ENCODE data around the gene AHRR. TPM values are rescaled to one million over a fixed set of nuclear protein-coding genes. Genes with fewer than 3 reads are reported as not detected.

Gene AHRR
- polyA plus RNA-seq, 3 donors, result 0.15 TPM; not detected in 1

DNA sequence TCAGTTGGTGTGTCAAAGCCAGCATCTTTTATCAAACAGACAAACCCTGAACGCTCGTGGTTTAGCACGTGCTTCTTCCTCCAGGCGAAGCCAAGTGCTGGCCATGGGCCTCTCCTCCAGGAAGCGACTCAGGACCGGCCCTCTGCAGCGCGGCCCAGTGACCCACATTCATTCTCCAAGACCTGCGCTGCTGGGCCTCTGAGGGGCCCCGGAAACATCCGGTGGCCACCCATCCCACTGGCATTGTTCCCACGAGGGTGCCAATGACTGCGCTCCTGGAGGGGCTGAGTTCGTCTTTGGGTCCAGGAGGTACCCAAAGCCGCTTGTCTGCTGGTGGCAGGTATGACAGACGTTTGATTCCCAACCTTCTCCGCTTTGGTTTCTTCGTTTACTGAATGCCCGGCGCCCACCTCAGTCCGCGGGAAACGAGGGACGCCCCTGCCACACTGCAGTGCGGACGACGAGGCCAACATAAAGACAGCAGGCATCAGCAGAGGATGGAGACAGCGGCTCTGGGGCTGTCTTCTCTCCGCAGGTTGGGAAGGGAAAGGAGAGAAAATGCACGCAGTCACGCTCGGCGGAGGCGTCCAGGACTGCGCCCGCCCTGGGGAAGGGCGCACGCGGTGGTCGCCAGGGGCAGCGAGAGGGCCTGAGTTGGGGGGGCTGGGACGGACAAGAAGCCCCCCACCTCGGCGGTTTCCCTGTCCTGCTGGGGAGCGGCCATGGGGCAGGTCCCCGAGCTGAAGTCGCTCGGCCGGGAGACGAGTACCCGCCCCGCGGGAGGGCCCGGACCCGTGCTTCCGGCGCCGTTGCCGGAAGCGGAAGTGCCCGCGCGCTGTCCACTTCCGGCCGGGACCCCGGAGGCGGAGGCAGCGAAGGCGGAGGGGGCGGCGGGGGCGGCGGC is 121.1 kb downstream of the AHRR start, which contains the start of gene EXOC3:
TSS of gene EXOC3 (plus strand) at position 842 of the 904 bp plus-strand sequence. CDS start 3,030 bp downstream, outside the sequence.
- DNase-seq, result peak; percentile 63 to 69 (median 68)
- 6% methylated on average over 70 of the region's 73 CpGs for WGBS (ENCODE audit: insufficient coverage)
- peak within 1 kb of the TSS; percentile 84 to 92 (median 85) for H3K4me3 ChIP-seq (replicated peaks in 1 of 3; ENCODE audit: low read depth in 2 of 3, low read length in 3 of 3)
- peak within 1 kb of the TSS; percentile 96 for H2AFZ ChIP-seq (ENCODE audit: insufficient read depth, low read depth, low read length, poor library complexity, severe bottlenecking)
- TF ChIP-seq, protein P1, sequence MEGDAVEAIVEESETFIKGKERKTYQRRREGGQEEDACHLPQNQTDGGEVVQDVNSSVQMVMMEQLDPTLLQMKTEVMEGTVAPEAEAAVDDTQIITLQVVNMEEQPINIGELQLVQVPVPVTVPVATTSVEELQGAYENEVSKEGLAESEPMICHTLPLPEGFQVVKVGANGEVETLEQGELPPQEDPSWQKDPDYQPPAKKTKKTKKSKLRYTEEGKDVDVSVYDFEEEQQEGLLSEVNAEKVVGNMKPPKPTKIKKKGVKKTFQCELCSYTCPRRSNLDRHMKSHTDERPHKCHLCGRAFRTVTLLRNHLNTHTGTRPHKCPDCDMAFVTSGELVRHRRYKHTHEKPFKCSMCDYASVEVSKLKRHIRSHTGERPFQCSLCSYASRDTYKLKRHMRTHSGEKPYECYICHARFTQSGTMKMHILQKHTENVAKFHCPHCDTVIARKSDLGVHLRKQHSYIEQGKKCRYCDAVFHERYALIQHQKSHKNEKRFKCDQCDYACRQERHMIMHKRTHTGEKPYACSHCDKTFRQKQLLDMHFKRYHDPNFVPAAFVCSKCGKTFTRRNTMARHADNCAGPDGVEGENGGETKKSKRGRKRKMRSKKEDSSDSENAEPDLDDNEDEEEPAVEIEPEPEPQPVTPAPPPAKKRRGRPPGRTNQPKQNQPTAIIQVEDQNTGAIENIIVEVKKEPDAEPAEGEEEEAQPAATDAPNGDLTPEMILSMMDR (IDR thresholded peaks at IDR 0.05), result no peak
- H3K9ac ChIP-seq (ENCODE audit: insufficient read depth, low read length, poor library complexity, severe bottlenecking), result peak within 1 kb of the TSS; percentile 74
- peaks cover 40% of the 10 kb centered on the region for H4K20me1 ChIP-seq (ENCODE audit: insufficient read depth, low read length)
- no peaks in the 10 kb centered on the region for H3K27me3 ChIP-seq (ENCODE audit: control insufficient read depth in 2 of 2, insufficient read depth in 2 of 2, low read length in 2 of 2)
- Mint-ChIP-seq H3K9me3 (no peaks in the 10 kb centered on the region), H3K27ac (peak within 1 kb of the TSS; percentile 85 to 93 (median 91)), H3K4me3 (peak within 1 kb of the TSS; percentile 92 to 94), H3K27me3 (ENCODE audit: low read depth in 3 of 3) (peaks cover 0 to 2% (median 0%) of the 10 kb centered on the region in 3 donors), H3K36me3 (peaks cover 12 to 29% of the 10 kb centered on the region in 2 donors), H3K4me1 (peaks cover 41% of the 10 kb centered on the region)
- peak within 1 kb of the TSS; percentile 49 to 84 for H3K27ac ChIP-seq (ENCODE audit: low read depth in 1 of 2, low read length in 2 of 2)
- H3K79me2 ChIP-seq (ENCODE audit: insufficient read depth, low read length), result peaks cover 21% of the 10 kb centered on the region
- peaks cover 11 to 15% of the 10 kb centered on the region in 2 donors for H3K36me3 ChIP-seq (replicated peaks in 1 of 2; ENCODE audit: control insufficient read depth in 1 of 2, insufficient read depth in 2 of 2, low read length in 2 of 2)
- H3K9me3 ChIP-seq (replicated peaks in 1 of 2; ENCODE audit: control insufficient read depth in 1 of 2, insufficient read depth in 1 of 2, low read length in 2 of 2), result no peaks in the 10 kb centered on the region
- intact Hi-C loops (cut with micrococcal nuclease), result loop anchor here (5.0 to 10.0 kb wide), 5 partner anchors 102 to 462 kb away; partner anchors contain the start of genes PDCD6 (in 2 of the 2) and CEP72 (in 1 of the 2)
- peaks cover 43 to 44% of the 10 kb centered on the region in 2 donors for H3K4me1 ChIP-seq (ENCODE audit: control insufficient read depth in 1 of 2, insufficient read depth in 2 of 2, low read length in 2 of 2)
- H3K4me2 ChIP-seq (replicated peaks; ENCODE audit: extremely low read depth, low read length, poor library complexity, severe bottlenecking), result peak within 1 kb of the TSS; percentile 92
